OCI-LY3 (cell line): ENCODE measurements around the gene KHNYN.

Source experiments
- EZH2phosphoT487 ChIP-seq: fragments of 200-600 bp; shearing (Covaris generic); IDR thresholded peaks from 2 replicates; pipeline ENCODE4 v1.6.1; 2018; ENCODE audit warnings: antibody characterized with exemption, mixed run types, low read depth
- TF ChIP-seq, protein P1 (sequence below): fragments of 200-600, 300-600 bp; sonication (generic); IDR thresholded peaks from 2 replicates; pipeline ENCODE4 v1.5.1; 2014; ENCODE audit warnings: antibody characterized with exemption, low read length, low read depth

DNA sequence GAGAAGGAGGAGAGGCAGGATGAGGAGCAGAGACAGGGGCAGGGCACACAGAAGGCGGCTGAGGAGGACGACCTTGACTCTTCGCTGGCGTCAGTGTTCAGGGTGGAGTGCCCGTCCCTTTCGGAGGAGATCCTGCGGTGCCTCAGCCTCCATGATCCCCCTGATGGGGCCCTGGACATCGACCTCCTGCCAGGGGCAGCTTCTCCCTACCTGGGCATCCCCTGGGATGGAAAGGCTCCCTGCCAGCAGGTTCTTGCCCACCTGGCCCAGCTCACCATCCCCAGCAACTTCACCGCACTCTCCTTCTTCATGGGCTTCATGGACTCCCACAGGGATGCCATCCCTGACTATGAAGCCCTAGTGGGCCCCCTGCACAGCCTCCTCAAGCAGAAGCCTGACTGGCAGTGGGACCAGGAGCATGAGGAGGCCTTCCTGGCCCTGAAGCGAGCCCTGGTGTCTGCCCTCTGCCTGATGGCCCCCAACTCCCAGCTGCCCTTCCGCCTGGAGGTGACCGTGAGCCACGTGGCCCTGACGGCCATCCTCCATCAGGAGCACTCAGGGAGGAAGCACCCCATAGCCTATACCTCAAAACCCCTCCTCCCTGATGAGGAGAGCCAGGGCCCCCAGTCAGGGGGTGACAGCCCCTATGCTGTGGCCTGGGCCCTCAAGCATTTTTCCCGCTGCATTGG, 14.9 kb upstream of the KHNYN start:
- TF ChIP-seq, protein P1, sequence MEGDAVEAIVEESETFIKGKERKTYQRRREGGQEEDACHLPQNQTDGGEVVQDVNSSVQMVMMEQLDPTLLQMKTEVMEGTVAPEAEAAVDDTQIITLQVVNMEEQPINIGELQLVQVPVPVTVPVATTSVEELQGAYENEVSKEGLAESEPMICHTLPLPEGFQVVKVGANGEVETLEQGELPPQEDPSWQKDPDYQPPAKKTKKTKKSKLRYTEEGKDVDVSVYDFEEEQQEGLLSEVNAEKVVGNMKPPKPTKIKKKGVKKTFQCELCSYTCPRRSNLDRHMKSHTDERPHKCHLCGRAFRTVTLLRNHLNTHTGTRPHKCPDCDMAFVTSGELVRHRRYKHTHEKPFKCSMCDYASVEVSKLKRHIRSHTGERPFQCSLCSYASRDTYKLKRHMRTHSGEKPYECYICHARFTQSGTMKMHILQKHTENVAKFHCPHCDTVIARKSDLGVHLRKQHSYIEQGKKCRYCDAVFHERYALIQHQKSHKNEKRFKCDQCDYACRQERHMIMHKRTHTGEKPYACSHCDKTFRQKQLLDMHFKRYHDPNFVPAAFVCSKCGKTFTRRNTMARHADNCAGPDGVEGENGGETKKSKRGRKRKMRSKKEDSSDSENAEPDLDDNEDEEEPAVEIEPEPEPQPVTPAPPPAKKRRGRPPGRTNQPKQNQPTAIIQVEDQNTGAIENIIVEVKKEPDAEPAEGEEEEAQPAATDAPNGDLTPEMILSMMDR = no peak
- TF ChIP-seq EZH2phosphoT487 = no peak
